K562 (cell line): ENCODE data around the gene EN1. TPM values are rescaled to one million over a fixed set of nuclear protein-coding genes. Genes with fewer than 3 reads are reported as not detected.

Source experiments
- HSF4 ChIP-seq: fragments of 250-450 bp; sonication (Bioruptor Pico); IDR thresholded peaks from 2 replicates; pipeline ENCODE4 v2.1.2; 2022; ENCODE audit warnings: mild to moderate bottlenecking, moderate library complexity, borderline replicate concordance
- KDM4B ChIP-seq, 2 experiments: fragments of 450-650 bp in 1 of 2; sonication (generic) in 1 of 2; IDR thresholded peaks; 2 replicates each; pipeline ENCODE4 v1.6.1; 2016 to 2017; ENCODE audit warnings: borderline replicate concordance in 2 of 2, antibody characterized with exemption in 1 of 2, low read depth in 1 of 2, mild to moderate bottlenecking in 1 of 2
- RCOR1 ChIP-seq, 2 experiments: IDR thresholded peaks; 2 replicates each; pipeline ENCODE4 v1.6.1; 2012; ENCODE audit warnings: low read depth in 2 of 2, low read length in 2 of 2, borderline replicate concordance in 1 of 2, improper control_type of control experiment in 1 of 2
- RREB1 ChIP-seq: fragments of 250-450 bp; sonication (Bioruptor Pico); IDR thresholded peaks from 2 replicates; pipeline ENCODE4 v1.4.0; 2020
- ZNF282 ChIP-seq: sonication (generic); formaldehyde crosslinking; IDR thresholded peaks from 2 replicates; pipeline ENCODE4 v1.8.1; 2023; ENCODE audit warnings: missing genetic modification reagents
- polyA plus RNA-seq, 8 experiments: library from polyadenylated mRNA; depleted of rRNA in 4 of 8; stranded (reverse) in 5 of 8; unstranded in 3 of 8; fragments of >200 nt; fragmentation: Nextera tagmentation in 2 of 8; fragmentation: Illumina TruSeq in 1 of 8; extraction: Ambion mirVana in 2 of 8; extraction: Trizol in 1 of 8; gene quantifications; 2 replicates each; pipeline versions ENCODE4 v1.2.1 to v1.2.3, GENCODE V29; 2011 to 2014; ENCODE audit warnings: inconsistent platforms in 1 of 8, missing spikeins in 1 of 8
- total RNA-seq, 7 experiments: library from RNA; depleted of rRNA in 6 of 7; stranded (reverse); fragments of >200 nt in 6 of 7; fragmentation: Illumina TruSeq in 2 of 7; extraction: Trizol in 2 of 7; gene quantifications; 2 replicates each; pipeline versions ENCODE4 v1.2.1 to v1.2.3, GENCODE V29; 2011 to 2021; ENCODE audit warnings: low replicate concordance in 1 of 7

EN1 gene
- total and polyA plus RNA-seq, 9 of the 15 experiments (the other 6 are each of a cell fraction or from before 2014, with no cell fraction given) = 0.06 to 2.0 (median 0.51) TPM

GRCh38 chr2:118830118-118830517 lies 17.3 kb downstream of the EN1 start (continued):
- TF ChIP-seq RREB1 (CRISPR knock-in tag) = no peak
- no peak for TF ChIP-seq HSF4 (CRISPR knock-in tag)
- TF ChIP-seq KDM4B (IDR thresholded peaks at IDR 0.05; ENCODE audit: borderline replicate concordance in 2 of 2, low read depth in 1 of 2) = no peak
- TF ChIP-seq RCOR1 (IDR thresholded peaks at IDR 0.05; ENCODE audit: borderline replicate concordance in 1 of 2, low read depth in 2 of 2, low read length in 2 of 2) = no peak
- no peak for TF ChIP-seq ZNF282 (CRISPR knock-in tag)
- TF ChIP-seq, all 486 proteins: peak for 0
